HG02981 (cell line): Measurements from ENCODE around the gene RABGEF1.
"Not testable (repeated sequence)": the region's sequence is repeated elsewhere in the genome, so short reads cannot be mapped to it uniquely, and the experiment has no call there.

Experiments
- ATAC-seq: cut with Tn5 transposase; IDR thresholded peaks from one replicate; pipeline ENCODE4 v1.9.1; 2021; ENCODE audit warnings: mild to moderate bottlenecking, moderate library complexity; ENCODE audit not compliant: unreplicated experiment

Gene RABGEF1

GRCh38 chr7:66740302-66740979, at the start of gene RABGEF1:
TSS of gene RABGEF1 (plus strand) at chr7:66740733. CDS start at chr7:66771900, 31,167 bp downstream.
- ATAC-seq = peak; percentile 83

- ATAC-seq = no peak
These were observed 47.2 kb upstream of the RABGEF1 start for GRCh38 chr7:66693331-66693730.

GRCh38 chr7:66694286-66694685, 46.2 kb upstream of the RABGEF1 start:
- no peak for ATAC-seq

GRCh38 chr7:66695417-66695816, 45.1 kb upstream of the RABGEF1 start:
- not testable (repeated sequence) for ATAC-seq

- not testable (repeated sequence) for ATAC-seq
These were observed 44.4 kb upstream of the RABGEF1 start for GRCh38 chr7:66696134-66696533.

GRCh38 chr7:66696774-66697191, 43.8 kb upstream of the RABGEF1 start:
- ATAC-seq = no peak

- ATAC-seq = no peak
These were observed 42.8 kb upstream of the RABGEF1 start for GRCh38 chr7:66697449-66698438.

- ATAC-seq = no peak
These were observed 41.8 kb upstream of the RABGEF1 start for GRCh38 chr7:66698652-66699205.

- no peak for ATAC-seq
These were observed 40.5 kb upstream of the RABGEF1 start for GRCh38 chr7:66699998-66700397.

GRCh38 chr7:66700633-66701131, 39.9 kb upstream of the RABGEF1 start:
- no peak for ATAC-seq

GRCh38 chr7:66707825-66708224, 32.7 kb upstream of the RABGEF1 start:
- ATAC-seq = no peak

- not testable (repeated sequence) for ATAC-seq
These were observed 29.8 kb upstream of the RABGEF1 start for GRCh38 chr7:66710752-66711151.

GRCh38 chr7:66713687-66714086, 26.8 kb upstream of the RABGEF1 start:
- no peak for ATAC-seq

GRCh38 chr7:66716634-66717033, 23.9 kb upstream of the RABGEF1 start:
- not testable (repeated sequence) for ATAC-seq

- ATAC-seq = no peak
These were observed 20.0 kb upstream of the RABGEF1 start for GRCh38 chr7:66720561-66720960.

- ATAC-seq = no peak
These were observed 14.7 kb upstream of the RABGEF1 start for GRCh38 chr7:66725843-66726242.

- no peak for ATAC-seq
These were observed 13.5 kb upstream of the RABGEF1 start for GRCh38 chr7:66727058-66727457.

- ATAC-seq = no peak
These were observed 12.0 kb upstream of the RABGEF1 start for GRCh38 chr7:66728571-66728970.

GRCh38 chr7:66729274-66729673, 11.3 kb upstream of the RABGEF1 start:
- ATAC-seq = no peak

- ATAC-seq = no peak
These were observed 8.5 kb upstream of the RABGEF1 start for GRCh38 chr7:66731986-66732385.

- peak; percentile 62 for ATAC-seq
These were observed 8.1 kb upstream of the RABGEF1 start for GRCh38 chr7:66732439-66732838.
